ENCODE results near the gene CEACAM5. TPM values are rescaled to one million over a fixed set of nuclear protein-coding genes. Genes with fewer than 3 reads are reported as not detected.

The CEACAM5 gene
- total and polyA plus RNA-seq, 2 of the 4 experiments (the other 2 are of a cell fraction) = not detected

DNA sequence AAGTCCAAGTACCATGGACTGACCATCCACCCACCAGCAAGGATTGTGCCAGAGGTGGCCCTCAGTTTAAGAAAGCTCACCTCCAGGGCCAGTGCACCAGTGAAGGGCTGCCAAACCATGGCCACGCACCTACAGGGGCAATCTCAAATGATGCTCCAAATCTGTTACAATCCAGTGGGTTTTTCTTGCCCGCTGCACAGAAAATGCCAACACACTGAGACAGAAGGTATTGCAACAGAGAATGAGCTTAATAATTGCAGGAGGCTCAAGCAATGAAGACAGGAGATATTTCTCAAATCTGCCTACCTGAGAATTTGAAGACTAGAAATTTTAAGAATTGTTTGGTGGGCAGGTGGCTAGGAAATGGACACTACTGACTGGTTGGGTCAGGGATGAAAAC is 42.4 kb upstream of the CEACAM5 start:
- H3K27me3 ChIP-seq (ENCODE audit: control insufficient read depth, insufficient read depth, low read length) = no peaks in the 10 kb centered on the region
- peaks cover 9% of the 10 kb centered on the region for H3K9me3 ChIP-seq (ENCODE audit: control insufficient read depth, insufficient read depth, low read length)
- no peak overlapping the region for H3K14ac ChIP-seq (replicated peaks; ENCODE audit: low read depth, low read length)
- no peaks in the 10 kb centered on the region for H3K36me3 ChIP-seq (ENCODE audit: control insufficient read depth, insufficient read depth, low read length)
- no peak overlapping the region for H2AFZ ChIP-seq (replicated peaks; ENCODE audit: low read length, poor library complexity)
- H3K9ac ChIP-seq (ENCODE audit: low read depth, low read length) = no peak overlapping the region
- ChIA-PET POLR2A (ENCODE audit: unreplicated experiment) (no interaction called here), CTCF (no interaction called here)
- in situ Hi-C loops (cut with MboI; ENCODE audit: low sequenced_read_pairs) (no loop called here), dilution Hi-C loops (cut with HindIII; ENCODE audit: low sequenced_read_pairs, unreplicated experiment) (no loop called here), intact Hi-C loops (cut with micrococcal nuclease) (no loop called here)
- no peak overlapping the region for H3K4me2 ChIP-seq (ENCODE audit: low read depth, low read length)
- DNase-seq (no peak), ATAC-seq (ENCODE audit: low read depth) (no peak)
- no peak overlapping the region for H2BK120ac ChIP-seq (ENCODE audit: low read depth, low read length)
- no peak overlapping the region for H3K56ac ChIP-seq (ENCODE audit: extremely low read depth, insufficient read depth, low read length)
- H3K79me1 ChIP-seq (ENCODE audit: low read depth in 1 of 2, low read length in 2 of 2) = no peaks in the 10 kb centered on the region
- no peak overlapping the region for H3K27ac ChIP-seq (ENCODE audit: insufficient read depth, low read length)
- H3K4me3 ChIP-seq (ENCODE audit: insufficient read depth, low read depth, low read length) = no peak overlapping the region
- H3K23ac ChIP-seq (ENCODE audit: low read depth, low read length) = no peak overlapping the region
- no peaks in the 10 kb centered on the region for H4K20me1 ChIP-seq (ENCODE audit: insufficient read depth, low read length)
- no peak overlapping the region for H2BK20ac ChIP-seq (ENCODE audit: low read depth, low read length)
- no peak overlapping the region for H4K5ac ChIP-seq (ENCODE audit: low read depth, low read length)
- no peak overlapping the region for H4K8ac ChIP-seq (ENCODE audit: low read depth in 2 of 2, low read length in 2 of 2)
- H4K91ac ChIP-seq (ENCODE audit: insufficient read depth, low read depth, low read length) = no peak overlapping the region
- H2AK5ac ChIP-seq (ENCODE audit: low read depth, low read length) = no peak overlapping the region
- 17% methylated on average over 2 of the region's 2 CpGs; no CpG with 5 or more reads in 1 of the 2 experiments for WGBS, 2 experiments (ENCODE audit: extremely low coverage in 2 of 2, insufficient read length in 1 of 2)
- H2BK5ac ChIP-seq (ENCODE audit: low read depth, low read length, poor library complexity, severe bottlenecking) = no peak overlapping the region
- H3K9me1 ChIP-seq (ENCODE audit: insufficient read depth, low read length) = no peaks in the 10 kb centered on the region
- no peak overlapping the region for H2BK15ac ChIP-seq (ENCODE audit: low read depth, low read length)
- H3K4me1 ChIP-seq (ENCODE audit: control insufficient read depth, insufficient read depth, low read length) = no peaks in the 10 kb centered on the region
- H3K4ac ChIP-seq (ENCODE audit: low read depth, low read length) = no peak overlapping the region
- no TSS peak for BruUV-seq (replicated peaks)
- TF ChIP-seq, protein P1, sequence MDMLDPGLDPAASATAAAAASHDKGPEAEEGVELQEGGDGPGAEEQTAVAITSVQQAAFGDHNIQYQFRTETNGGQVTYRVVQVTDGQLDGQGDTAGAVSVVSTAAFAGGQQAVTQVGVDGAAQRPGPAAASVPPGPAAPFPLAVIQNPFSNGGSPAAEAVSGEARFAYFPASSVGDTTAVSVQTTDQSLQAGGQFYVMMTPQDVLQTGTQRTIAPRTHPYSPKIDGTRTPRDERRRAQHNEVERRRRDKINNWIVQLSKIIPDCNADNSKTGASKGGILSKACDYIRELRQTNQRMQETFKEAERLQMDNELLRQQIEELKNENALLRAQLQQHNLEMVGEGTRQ (IDR thresholded peaks at IDR 0.05; ENCODE audit: low read depth, low read length) = no peak
- TF ChIP-seq MAZ (IDR thresholded peaks at IDR 0.05; ENCODE audit: borderline replicate concordance, low read depth, low read length) (no peak), CEBPB (IDR thresholded peaks at IDR 0.05; ENCODE audit: low read depth, low read length) (no peak), FOS (IDR thresholded peaks at IDR 0.05; ENCODE audit: low read depth, low read length) (no peak), NFE2L2 (IDR thresholded peaks at IDR 0.05; ENCODE audit: low read depth, low read length) (no peak), CHD1 (IDR thresholded peaks at IDR 0.05; ENCODE audit: low read depth, low read length) (no peak), MXI1 (IDR thresholded peaks at IDR 0.05; ENCODE audit: borderline replicate concordance, low read depth, low read length) (no peak), RFX5 (IDR thresholded peaks at IDR 0.05; ENCODE audit: low read depth, low read length) (no peak), SMC3 (IDR thresholded peaks at IDR 0.05; ENCODE audit: low read depth, low read length) (no peak), MAFK (IDR thresholded peaks at IDR 0.05; ENCODE audit: low read depth, low read length) (no peak), BHLHE40 (IDR thresholded peaks at IDR 0.05; ENCODE audit: low read depth, low read length) (no peak), RAD21 (IDR thresholded peaks at IDR 0.05; ENCODE audit: low read length) (no peak), POLR2A (IDR thresholded peaks at IDR 0.05; ENCODE audit: low read depth, low read length) (no peak), RCOR1 (IDR thresholded peaks at IDR 0.05; ENCODE audit: insufficient replicate concordance, low read length) (no peak)
- TF ChIP-seq, protein P2, sequence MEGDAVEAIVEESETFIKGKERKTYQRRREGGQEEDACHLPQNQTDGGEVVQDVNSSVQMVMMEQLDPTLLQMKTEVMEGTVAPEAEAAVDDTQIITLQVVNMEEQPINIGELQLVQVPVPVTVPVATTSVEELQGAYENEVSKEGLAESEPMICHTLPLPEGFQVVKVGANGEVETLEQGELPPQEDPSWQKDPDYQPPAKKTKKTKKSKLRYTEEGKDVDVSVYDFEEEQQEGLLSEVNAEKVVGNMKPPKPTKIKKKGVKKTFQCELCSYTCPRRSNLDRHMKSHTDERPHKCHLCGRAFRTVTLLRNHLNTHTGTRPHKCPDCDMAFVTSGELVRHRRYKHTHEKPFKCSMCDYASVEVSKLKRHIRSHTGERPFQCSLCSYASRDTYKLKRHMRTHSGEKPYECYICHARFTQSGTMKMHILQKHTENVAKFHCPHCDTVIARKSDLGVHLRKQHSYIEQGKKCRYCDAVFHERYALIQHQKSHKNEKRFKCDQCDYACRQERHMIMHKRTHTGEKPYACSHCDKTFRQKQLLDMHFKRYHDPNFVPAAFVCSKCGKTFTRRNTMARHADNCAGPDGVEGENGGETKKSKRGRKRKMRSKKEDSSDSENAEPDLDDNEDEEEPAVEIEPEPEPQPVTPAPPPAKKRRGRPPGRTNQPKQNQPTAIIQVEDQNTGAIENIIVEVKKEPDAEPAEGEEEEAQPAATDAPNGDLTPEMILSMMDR (conservative IDR thresholded peaks at IDR 0.05; ENCODE audit: low read depth, low read length) = no peak
- TF ChIP-seq, protein P3, sequence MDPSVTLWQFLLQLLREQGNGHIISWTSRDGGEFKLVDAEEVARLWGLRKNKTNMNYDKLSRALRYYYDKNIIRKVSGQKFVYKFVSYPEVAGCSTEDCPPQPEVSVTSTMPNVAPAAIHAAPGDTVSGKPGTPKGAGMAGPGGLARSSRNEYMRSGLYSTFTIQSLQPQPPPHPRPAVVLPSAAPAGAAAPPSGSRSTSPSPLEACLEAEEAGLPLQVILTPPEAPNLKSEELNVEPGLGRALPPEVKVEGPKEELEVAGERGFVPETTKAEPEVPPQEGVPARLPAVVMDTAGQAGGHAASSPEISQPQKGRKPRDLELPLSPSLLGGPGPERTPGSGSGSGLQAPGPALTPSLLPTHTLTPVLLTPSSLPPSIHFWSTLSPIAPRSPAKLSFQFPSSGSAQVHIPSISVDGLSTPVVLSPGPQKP (IDR thresholded peaks at IDR 0.05; ENCODE audit: borderline replicate concordance, low read depth, low read length) = no peak
- no peak overlapping the region for H2AK9ac ChIP-seq (replicated peaks; ENCODE audit: low read depth, low read length, poor library complexity)
- no peak overlapping the region for H3K18ac ChIP-seq (ENCODE audit: low read depth, low read length)

All from IMR-90 (cell line).